GM12891 (cell line): ENCODE data around the gene SYNDIG1.

Source experiments
- POLR2A ChIP-seq: IDR thresholded peaks from 2 replicates; pipeline ENCODE4 v1.6.1; 2011; ENCODE audit warnings: low read depth, low read length, control low read depth
- TAF1 ChIP-seq: IDR thresholded peaks from 2 replicates; pipeline ENCODE4 v1.6.1; 2011; ENCODE audit warnings: low read depth, low read length, control low read depth

GRCh38 chr20:24648919-24649318, 179.5 kb downstream of the SYNDIG1 start:
- TF ChIP-seq POLR2A (no peak), TAF1 (no peak)
